KMS-11 (cell line): ENCODE data around the gene GDF10.

Experiments
- H2AFZ ChIP-seq: fragments of 200-600 bp; sonication (generic); 2 replicates; pipeline ENCODE4 v1.6.1; 2016; ENCODE audit warnings: antibody characterized with exemption, mixed run types, low read depth
- H3K27ac ChIP-seq: fragments of 200-600 bp; sonication (generic); 2 replicates; pipeline ENCODE4 v1.6.1; 2016; ENCODE audit warnings: mild to moderate bottlenecking, mixed run types
- H3K27me3 ChIP-seq: fragments of 200-600 bp; sonication (generic); 2 replicates; pipeline ENCODE4 v1.6.1; 2017; ENCODE audit warnings: mild to moderate bottlenecking, low read depth, mixed run types, moderate library complexity; ENCODE audit not compliant: insufficient read depth
- H3K36me3 ChIP-seq: fragments of 200-600 bp; sonication (generic); 2 replicates; pipeline ENCODE4 v1.6.1; 2017; ENCODE audit warnings: mild to moderate bottlenecking, mixed run types; ENCODE audit not compliant: insufficient read depth
- H3K4me1 ChIP-seq: fragments of 200-600 bp; sonication (generic); 2 replicates; pipeline ENCODE4 v1.6.1; 2016; ENCODE audit warnings: mild to moderate bottlenecking, low read depth, mixed run types; ENCODE audit not compliant: poor library complexity, severe bottlenecking
- H3K4me2 ChIP-seq: fragments of 200-600 bp; sonication (generic); 2 replicates; pipeline ENCODE4 v1.7.0; 2016; ENCODE audit warnings: mild to moderate bottlenecking, mixed run types
- H3K4me3 ChIP-seq: fragments of 200-600 bp; sonication (generic); IDR thresholded peaks from 2 replicates; pipeline ENCODE4 v1.6.1; 2017; ENCODE audit warnings: low read depth, low read length, mixed read lengths; ENCODE audit not compliant: insufficient read depth
- H3K79me2 ChIP-seq: fragments of 200-600 bp; sonication (generic); 2 replicates; pipeline ENCODE4 v1.6.1; 2016; ENCODE audit warnings: low read depth, mixed run types; ENCODE audit not compliant: insufficient read depth
- H3K9ac ChIP-seq: fragments of 200-600 bp; sonication (generic); 2 replicates; pipeline ENCODE4 v1.6.1; 2016; ENCODE audit warnings: mild to moderate bottlenecking, mixed run types
- H4K20me1 ChIP-seq: fragments of 200-600 bp; sonication (generic); 2 replicates; pipeline ENCODE4 v1.6.1; 2016; ENCODE audit warnings: mild to moderate bottlenecking, mixed run types; ENCODE audit not compliant: insufficient read depth
- TF ChIP-seq, protein P1 (sequence below): fragments of 200-600 bp; sonication (generic); conservative IDR thresholded peaks from 2 replicates; pipeline ENCODE4 v1.6.1; 2017; ENCODE audit warnings: low read depth, mild to moderate bottlenecking, antibody characterized with exemption, low read length, moderate library complexity, mixed read lengths

GDF10 gene

DNA sequence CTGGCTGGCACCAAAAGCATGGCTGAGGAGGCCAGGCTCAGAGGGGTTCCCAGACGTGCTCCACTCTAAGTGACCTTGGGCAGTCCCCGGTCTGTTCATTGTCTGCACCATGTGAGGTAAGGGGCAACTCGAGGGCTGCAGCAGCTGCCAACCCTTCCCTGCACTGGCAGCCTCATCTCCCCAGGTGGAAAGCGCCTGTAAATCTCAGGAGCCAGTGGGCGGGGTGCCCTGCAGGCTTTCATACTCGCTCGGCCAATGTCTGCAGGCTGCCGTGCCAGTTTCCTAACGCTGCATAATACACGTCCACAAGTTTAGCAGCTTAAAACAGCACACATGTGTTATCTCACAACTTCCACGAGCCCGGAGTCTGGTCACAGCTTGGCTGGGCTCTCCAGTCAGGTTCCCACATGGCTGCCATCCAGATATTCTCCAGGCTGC, 12.6 kb upstream of the GDF10 start:
- Histone ChIP-seq H3K4me1 (no peaks in the 10 kb centered on the region), H3K27ac (no peak overlapping the region), H4K20me1 (no peaks in the 10 kb centered on the region), H2AFZ (no peak overlapping the region), H3K79me2 (no peaks in the 10 kb centered on the region), H3K9ac (no peak overlapping the region), H3K4me2 (no peak overlapping the region), H3K27me3 (no peaks in the 10 kb centered on the region), H3K4me3 (no peak overlapping the region), H3K36me3 (no peaks in the 10 kb centered on the region)
- TF ChIP-seq, protein P1, sequence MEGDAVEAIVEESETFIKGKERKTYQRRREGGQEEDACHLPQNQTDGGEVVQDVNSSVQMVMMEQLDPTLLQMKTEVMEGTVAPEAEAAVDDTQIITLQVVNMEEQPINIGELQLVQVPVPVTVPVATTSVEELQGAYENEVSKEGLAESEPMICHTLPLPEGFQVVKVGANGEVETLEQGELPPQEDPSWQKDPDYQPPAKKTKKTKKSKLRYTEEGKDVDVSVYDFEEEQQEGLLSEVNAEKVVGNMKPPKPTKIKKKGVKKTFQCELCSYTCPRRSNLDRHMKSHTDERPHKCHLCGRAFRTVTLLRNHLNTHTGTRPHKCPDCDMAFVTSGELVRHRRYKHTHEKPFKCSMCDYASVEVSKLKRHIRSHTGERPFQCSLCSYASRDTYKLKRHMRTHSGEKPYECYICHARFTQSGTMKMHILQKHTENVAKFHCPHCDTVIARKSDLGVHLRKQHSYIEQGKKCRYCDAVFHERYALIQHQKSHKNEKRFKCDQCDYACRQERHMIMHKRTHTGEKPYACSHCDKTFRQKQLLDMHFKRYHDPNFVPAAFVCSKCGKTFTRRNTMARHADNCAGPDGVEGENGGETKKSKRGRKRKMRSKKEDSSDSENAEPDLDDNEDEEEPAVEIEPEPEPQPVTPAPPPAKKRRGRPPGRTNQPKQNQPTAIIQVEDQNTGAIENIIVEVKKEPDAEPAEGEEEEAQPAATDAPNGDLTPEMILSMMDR = no peak

DNA sequence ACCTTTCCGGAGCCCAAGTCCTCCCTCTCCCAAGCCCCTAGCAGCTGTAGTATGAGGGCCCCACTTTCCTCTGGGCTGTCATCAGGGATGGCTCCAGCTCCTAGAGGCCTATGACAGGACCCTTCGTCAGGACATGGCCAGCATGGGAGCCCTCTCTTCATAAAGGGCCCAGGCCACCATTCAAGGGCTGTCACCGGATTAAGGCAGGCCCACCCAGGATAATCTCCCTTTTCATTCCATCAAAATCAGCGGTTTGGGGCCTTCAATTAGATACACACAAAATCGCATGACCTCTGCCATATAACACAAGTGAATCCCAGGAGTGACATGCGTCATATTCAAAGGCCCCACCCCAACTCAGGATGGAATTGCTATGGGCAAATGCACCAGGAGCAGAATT, 12.2 kb upstream of the GDF10 start:
- Histone ChIP-seq H3K9ac (no peak overlapping the region), H3K27ac (no peak overlapping the region), H3K79me2 (no peaks in the 10 kb centered on the region), H3K27me3 (no peaks in the 10 kb centered on the region), H2AFZ (no peak overlapping the region), H3K4me3 (no peak overlapping the region), H3K36me3 (no peaks in the 10 kb centered on the region), H3K4me1 (no peaks in the 10 kb centered on the region), H3K4me2 (no peak overlapping the region), H4K20me1 (no peaks in the 10 kb centered on the region)
- TF ChIP-seq, protein P1 = no peak

DNA sequence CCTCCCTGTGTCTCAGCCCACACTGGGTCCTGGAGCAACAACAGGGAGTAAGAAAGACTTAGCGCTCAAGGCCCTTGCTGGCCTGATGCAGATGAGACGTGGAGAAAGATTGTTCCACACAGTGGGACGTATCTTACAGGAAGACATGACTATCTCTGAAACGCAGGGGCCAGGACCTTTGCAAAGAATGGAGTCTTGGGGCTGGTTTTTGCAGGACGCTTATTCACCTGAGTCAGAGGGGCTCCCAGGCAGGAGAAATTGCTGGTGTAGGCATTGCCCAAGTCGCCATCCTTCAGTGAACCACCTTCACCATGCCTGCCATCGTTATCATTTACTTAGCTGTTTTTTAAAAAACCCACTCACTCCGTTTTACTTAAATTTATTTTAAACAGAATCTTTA, 11.8 kb upstream of the GDF10 start:
- H3K9ac ChIP-seq = no peak overlapping the region
- TF ChIP-seq, protein P1 = no peak
- H3K4me1 ChIP-seq = no peaks in the 10 kb centered on the region
- no peak overlapping the region for H2AFZ ChIP-seq
- no peaks in the 10 kb centered on the region for H3K27me3 ChIP-seq
- no peak overlapping the region for H3K4me2 ChIP-seq
- no peaks in the 10 kb centered on the region for H4K20me1 ChIP-seq
- no peak overlapping the region for H3K27ac ChIP-seq
- H3K79me2 ChIP-seq = no peaks in the 10 kb centered on the region
- no peaks in the 10 kb centered on the region for H3K36me3 ChIP-seq
- no peak overlapping the region for H3K4me3 ChIP-seq

DNA sequence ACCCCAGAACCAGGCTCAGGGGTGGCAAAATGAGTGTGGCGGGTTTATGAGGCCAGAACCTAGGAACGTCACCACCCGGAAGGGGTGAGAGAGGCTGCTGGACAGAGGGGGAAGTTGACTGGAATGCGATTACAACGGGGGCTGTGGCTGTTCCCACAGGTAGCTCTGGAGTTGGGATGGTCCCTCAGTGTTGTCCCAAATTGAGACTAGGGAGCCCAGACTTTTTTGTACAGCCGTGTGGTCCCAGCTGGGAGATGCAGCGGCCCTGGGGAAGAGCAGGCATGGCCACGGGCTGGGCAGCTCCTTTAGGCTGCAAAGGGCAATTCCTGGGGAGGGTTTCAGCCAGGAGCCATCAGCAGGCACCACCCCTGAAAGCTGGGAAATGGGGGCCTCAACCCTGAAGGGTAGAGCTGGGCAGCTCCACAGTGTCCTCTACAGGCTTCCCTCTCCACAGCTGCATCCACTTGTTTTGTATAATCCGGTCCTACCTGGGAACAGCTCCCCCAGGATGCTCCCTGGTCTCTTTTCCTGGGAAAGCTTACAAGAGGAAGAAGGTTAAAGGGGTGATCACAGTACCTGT, 11.0 kb upstream of the GDF10 start:
- no peaks in the 10 kb centered on the region for H3K36me3 ChIP-seq
- TF ChIP-seq, protein P1 = no peak
- H3K9ac ChIP-seq = no peak overlapping the region
- no peaks in the 10 kb centered on the region for H3K4me1 ChIP-seq
- H3K79me2 ChIP-seq = no peaks in the 10 kb centered on the region
- no peak overlapping the region for H2AFZ ChIP-seq
- no peak overlapping the region for H3K4me2 ChIP-seq
- H3K27me3 ChIP-seq = no peaks in the 10 kb centered on the region
- no peak overlapping the region for H3K4me3 ChIP-seq
- H4K20me1 ChIP-seq = no peaks in the 10 kb centered on the region
- no peak overlapping the region for H3K27ac ChIP-seq
